ENCODE results near the gene SHLD2. TPM values are rescaled to one million over a fixed set of nuclear protein-coding genes. Genes with fewer than 3 reads are reported as not detected.

Gene SHLD2
- total and polyA plus RNA-seq, 2 of the 13 experiments (the other 11 are each of a cell fraction or from before 2014, with no cell fraction given): 25.7 to 53.7 TPM

GRCh38 chr10:87094373-87095235 is at the start of gene SHLD2, which contains the start of gene GLUD1 (continued):
- TF ChIP-seq ZNF407 (CRISPR knock-in tag; IDR thresholded peaks at IDR 0.05; ENCODE audit: not compliant biosample characterization) (no peak), PREB (CRISPR knock-in tag; IDR thresholded peaks at IDR 0.05) (no peak), JUND (CRISPR knock-in tag; IDR thresholded peaks at IDR 0.05) (no peak), ATF7 (IDR thresholded peaks at IDR 0.05) (no peak), ATF7 (CRISPR knock-in tag; IDR thresholded peaks at IDR 0.05) (no peak), FOXM1 (CRISPR knock-in tag; IDR thresholded peaks at IDR 0.05) (no peak), ZFP82 (CRISPR knock-in tag; IDR thresholded peaks at IDR 0.05; ENCODE audit: borderline replicate concordance) (no peak)
- TF ChIP-seq, protein P1, sequence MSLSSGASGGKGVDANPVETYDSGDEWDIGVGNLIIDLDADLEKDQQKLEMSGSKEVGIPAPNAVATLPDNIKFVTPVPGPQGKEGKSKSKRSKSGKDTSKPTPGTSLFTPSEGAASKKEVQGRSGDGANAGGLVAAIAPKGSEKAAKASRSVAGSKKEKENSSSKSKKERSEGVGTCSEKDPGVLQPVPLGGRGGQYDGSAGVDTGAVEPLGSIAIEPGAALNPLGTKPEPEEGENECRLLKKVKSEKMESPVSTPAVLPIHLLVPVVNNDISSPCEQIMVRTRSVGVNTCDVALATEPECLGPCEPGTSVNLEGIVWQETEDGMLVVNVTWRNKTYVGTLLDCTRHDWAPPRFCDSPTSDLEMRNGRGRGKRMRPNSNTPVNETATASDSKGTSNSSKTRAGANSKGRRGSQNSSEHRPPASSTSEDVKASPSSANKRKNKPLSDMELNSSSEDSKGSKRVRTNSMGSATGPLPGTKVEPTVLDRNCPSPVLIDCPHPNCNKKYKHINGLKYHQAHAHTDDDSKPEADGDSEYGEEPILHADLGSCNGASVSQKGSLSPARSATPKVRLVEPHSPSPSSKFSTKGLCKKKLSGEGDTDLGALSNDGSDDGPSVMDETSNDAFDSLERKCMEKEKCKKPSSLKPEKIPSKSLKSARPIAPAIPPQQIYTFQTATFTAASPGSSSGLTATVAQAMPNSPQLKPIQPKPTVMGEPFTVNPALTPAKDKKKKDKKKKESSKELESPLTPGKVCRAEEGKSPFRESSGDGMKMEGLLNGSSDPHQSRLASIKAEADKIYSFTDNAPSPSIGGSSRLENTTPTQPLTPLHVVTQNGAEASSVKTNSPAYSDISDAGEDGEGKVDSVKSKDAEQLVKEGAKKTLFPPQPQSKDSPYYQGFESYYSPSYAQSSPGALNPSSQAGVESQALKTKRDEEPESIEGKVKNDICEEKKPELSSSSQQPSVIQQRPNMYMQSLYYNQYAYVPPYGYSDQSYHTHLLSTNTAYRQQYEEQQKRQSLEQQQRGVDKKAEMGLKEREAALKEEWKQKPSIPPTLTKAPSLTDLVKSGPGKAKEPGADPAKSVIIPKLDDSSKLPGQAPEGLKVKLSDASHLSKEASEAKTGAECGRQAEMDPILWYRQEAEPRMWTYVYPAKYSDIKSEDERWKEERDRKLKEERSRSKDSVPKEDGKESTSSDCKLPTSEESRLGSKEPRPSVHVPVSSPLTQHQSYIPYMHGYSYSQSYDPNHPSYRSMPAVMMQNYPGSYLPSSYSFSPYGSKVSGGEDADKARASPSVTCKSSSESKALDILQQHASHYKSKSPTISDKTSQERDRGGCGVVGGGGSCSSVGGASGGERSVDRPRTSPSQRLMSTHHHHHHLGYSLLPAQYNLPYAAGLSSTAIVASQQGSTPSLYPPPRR (CRISPR knock-in tag; IDR thresholded peaks at IDR 0.05; ENCODE audit: borderline replicate concordance): peak; percentile 25; the same call in 1 of the 2 replicates
- TF ChIP-seq, protein P2, sequence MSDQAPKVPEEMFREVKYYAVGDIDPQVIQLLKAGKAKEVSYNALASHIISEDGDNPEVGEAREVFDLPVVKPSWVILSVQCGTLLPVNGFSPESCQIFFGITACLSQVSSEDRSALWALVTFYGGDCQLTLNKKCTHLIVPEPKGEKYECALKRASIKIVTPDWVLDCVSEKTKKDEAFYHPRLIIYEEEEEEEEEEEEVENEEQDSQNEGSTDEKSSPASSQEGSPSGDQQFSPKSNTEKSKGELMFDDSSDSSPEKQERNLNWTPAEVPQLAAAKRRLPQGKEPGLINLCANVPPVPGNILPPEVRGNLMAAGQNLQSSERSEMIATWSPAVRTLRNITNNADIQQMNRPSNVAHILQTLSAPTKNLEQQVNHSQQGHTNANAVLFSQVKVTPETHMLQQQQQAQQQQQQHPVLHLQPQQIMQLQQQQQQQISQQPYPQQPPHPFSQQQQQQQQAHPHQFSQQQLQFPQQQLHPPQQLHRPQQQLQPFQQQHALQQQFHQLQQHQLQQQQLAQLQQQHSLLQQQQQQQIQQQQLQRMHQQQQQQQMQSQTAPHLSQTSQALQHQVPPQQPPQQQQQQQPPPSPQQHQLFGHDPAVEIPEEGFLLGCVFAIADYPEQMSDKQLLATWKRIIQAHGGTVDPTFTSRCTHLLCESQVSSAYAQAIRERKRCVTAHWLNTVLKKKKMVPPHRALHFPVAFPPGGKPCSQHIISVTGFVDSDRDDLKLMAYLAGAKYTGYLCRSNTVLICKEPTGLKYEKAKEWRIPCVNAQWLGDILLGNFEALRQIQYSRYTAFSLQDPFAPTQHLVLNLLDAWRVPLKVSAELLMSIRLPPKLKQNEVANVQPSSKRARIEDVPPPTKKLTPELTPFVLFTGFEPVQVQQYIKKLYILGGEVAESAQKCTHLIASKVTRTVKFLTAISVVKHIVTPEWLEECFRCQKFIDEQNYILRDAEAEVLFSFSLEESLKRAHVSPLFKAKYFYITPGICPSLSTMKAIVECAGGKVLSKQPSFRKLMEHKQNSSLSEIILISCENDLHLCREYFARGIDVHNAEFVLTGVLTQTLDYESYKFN (CRISPR knock-in tag; conservative IDR thresholded peaks at IDR 0.05): no peak
